Raji (cell line): Measurements from ENCODE around the gene USP40.

Source experiments
- POLR2A ChIP-seq: IDR thresholded peaks from 2 replicates; pipeline ENCODE4 v1.6.1; 2011; ENCODE audit warnings: low read depth, low read length, control low read depth; ENCODE audit not compliant: insufficient read depth

Gene USP40

GRCh38 chr2:233489143-233489542 is 77.4 kb downstream of the USP40 start:
- no peak for TF ChIP-seq POLR2A

GRCh38 chr2:233487748-233488345 is 78.7 kb downstream of the USP40 start:
- no peak for TF ChIP-seq POLR2A

- no peak for TF ChIP-seq POLR2A
These were observed 79.6 kb downstream of the USP40 start for GRCh38 chr2:233486778-233487552.

- no peak for TF ChIP-seq POLR2A
These were observed 80.2 kb downstream of the USP40 start for GRCh38 chr2:233486357-233486756.

GRCh38 chr2:233485726-233486125 is 80.9 kb downstream of the USP40 start:
- TF ChIP-seq POLR2A, result no peak

GRCh38 chr2:233482616-233483015 is 84.0 kb downstream of the USP40 start:
- no peak for TF ChIP-seq POLR2A

- TF ChIP-seq POLR2A, result no peak
These were observed 85.0 kb downstream of the USP40 start for GRCh38 chr2:233481368-233482142.

GRCh38 chr2:233480490-233481202 is 85.9 kb downstream of the USP40 start:
- no peak for TF ChIP-seq POLR2A

- TF ChIP-seq POLR2A, result no peak
These were observed 86.7 kb downstream of the USP40 start for GRCh38 chr2:233479616-233480489.

- no peak for TF ChIP-seq POLR2A
These were observed 88.8 kb downstream of the USP40 start for GRCh38 chr2:233477548-233478433.

- no peak for TF ChIP-seq POLR2A
These were observed 89.7 kb downstream of the USP40 start for GRCh38 chr2:233476651-233477547.

- TF ChIP-seq POLR2A, result no peak
These were observed 90.5 kb downstream of the USP40 start for GRCh38 chr2:233476063-233476410.
